Left ventricle myocardium superior (tissue), 1 donor: ENCODE measurements around the gene AVPI1. TPM values are rescaled to one million over a fixed set of nuclear protein-coding genes. Genes with fewer than 3 reads are reported as not detected.
"Not testable (repeated sequence)": the region's sequence is repeated elsewhere in the genome, so short reads cannot be mapped to it uniquely, and the experiment has no call there.

Experiments
- ATAC-seq: fragments of 200-7000 bp; cut with Tn5 transposase; one replicate; pipeline ENCODE4 v1.9.1; 2020; ENCODE audit warnings: mild to moderate bottlenecking, moderate library complexity
- DNase-seq: peaks from one replicate; pipeline ENCODE4 v3.0.0-alpha.2; 2020
- intact Hi-C: fragments of 100-400 bp; cut with micrococcal nuclease; formaldehyde crosslinking; loops from one replicate; pipeline ENCODE4 v1.11.0; 2022
- total RNA-seq: library from RNA; stranded (reverse); fragmentation: NEBNext Ultra II Directional; extraction: Animal tissue kit (Norgen Biotek cat#: 25700); gene quantifications from one replicate; pipeline ENCODE4 v1.2.1, GENCODE V29; 2021
- donor health status: DM: no; HTN: yes; CAD: no; lungs with severe emphysema.

Gene AVPI1
- total RNA-seq, 1 donor from 2014 or later, result 8.9 TPM

GRCh38 chr10:97685395-97685958 lies 1.6 kb downstream of the AVPI1 start:
- ATAC-seq, result no peak
- no peak for DNase-seq
- intact Hi-C loops, result no loop called here

DNA sequence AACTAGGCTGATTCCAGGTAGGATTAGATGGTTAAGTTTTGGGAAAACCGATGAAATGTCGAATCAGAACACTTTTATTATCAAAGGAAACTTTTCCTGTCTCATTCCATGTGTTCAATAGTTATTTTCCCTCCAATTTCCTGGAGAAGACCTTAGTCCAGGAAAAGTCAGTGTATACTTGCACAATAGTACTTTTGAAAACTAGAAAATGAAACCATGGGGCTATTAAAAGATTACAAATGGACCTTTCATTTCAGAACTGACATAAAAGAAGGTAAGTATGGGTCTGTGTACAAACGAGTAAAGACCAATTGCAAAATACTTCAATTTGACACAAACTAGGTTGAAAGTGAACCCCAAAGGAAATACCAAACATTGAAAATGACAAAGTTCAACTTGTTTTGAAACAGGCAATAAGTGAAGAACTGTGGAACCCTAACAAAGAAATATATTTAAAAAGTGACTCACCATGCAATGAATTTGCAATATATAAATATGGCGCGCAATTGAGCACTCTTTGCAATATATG lies 2.1 kb downstream of the AVPI1 start:
- intact Hi-C loops, result no loop called here
- ATAC-seq, result no peak
- no peak for DNase-seq

GRCh38 chr10:97684368-97684713 lies 2.7 kb downstream of the AVPI1 start:
- DNase-seq, intact Hi-C loops, ATAC-seq: not testable (repeated sequence)

DNA sequence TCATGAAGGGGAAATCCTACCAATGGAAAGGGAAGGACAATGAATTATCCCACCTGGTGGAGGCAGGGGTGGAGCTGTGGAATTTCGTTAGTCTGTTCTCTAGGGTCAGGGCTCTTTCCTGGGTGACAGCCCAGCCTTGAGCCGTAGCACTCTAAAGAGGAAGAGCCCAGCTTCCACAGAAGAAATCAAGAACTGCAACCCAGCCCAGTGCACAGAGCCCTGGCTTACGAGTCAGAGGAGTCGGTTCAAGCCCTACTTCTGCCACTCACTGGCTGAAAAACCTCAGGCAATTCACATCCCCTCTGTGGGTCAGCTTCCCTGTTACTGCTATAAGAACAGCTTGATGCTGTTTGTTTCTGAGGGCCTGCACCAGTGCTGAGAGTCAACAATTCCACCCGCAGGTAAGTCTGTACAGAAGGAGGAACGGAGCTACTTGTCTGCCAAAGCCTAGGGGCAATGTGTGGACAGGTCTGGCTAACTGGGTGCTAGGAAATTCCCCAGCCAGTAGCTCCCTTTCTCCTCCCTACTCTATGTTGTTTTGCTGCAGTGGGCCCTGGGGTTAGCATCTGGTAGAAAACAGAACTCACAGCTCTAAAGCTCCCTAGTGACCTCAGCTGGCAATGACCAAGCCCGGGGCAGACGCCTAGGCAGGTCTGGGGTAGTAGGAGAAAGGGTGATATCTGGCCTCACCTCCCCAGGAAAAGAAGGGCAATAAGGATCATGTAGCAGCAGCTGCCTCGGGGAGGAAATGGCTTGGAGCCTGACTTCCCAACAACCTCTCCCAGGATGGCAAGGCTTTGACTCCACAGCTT lies 3.3 kb downstream of the AVPI1 start:
- DNase-seq, result peak; percentile 39
- no peak for ATAC-seq
- intact Hi-C loops, result no loop called here

- ATAC-seq (no peak), DNase-seq (no peak)
- intact Hi-C loops, result no loop called here
These were observed 5.0 kb downstream of the AVPI1 start for GRCh38 chr10:97682042-97682441.

- ATAC-seq (no peak), DNase-seq (no peak)
- intact Hi-C loops, result no loop called here
These were observed 7.4 kb downstream of the AVPI1 start for GRCh38 chr10:97679594-97679993.

DNA sequence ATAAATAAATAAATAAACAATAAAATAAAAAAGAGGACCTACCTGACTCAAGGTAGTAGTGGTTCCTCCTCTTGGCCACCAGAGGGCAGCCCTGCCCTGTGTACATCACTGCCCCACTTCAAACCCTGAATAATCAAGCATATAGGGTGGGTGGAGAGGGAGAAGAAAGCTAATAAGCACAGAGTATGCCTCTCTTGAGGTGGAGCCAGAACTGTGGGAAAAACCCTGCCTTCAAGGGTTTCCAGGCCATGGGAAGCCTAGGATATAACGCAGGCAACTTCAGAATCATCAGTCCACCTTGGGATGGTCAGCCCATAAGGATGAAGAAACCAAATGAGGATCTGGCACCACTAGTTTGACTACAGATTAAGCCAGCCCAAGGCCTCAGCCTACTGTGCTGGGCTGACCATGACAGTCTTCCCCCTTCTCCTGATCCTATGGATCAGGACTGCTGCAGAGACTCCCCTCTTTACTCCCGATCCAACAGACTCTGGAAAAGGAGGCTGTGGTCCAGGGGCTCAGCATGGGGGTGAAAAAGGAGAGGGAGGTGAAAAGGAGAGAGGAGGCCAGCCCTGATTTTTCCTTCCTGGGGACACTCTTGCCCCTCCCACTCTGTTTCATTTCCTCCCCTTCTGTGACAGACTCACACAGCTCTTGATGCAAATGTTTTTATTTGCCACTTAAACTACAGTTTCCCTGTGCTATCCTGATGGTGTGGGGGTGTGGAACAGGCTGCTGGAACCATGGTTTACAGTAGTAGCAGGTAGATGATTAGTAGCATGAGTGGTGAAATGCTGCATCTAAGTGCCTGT lies 10.1 kb downstream of the AVPI1 start:
- intact Hi-C loops, result no loop called here
- peak; percentile 38 for DNase-seq

GRCh38 chr10:97675222-97675621 lies 11.8 kb downstream of the AVPI1 start:
- DNase-seq (no peak), ATAC-seq (no peak)
- intact Hi-C loops, result no loop called here

More for the DNA sequence above, 10.1 kb downstream of the AVPI1 start:
- ATAC-seq, result peak; percentile 73

DNA sequence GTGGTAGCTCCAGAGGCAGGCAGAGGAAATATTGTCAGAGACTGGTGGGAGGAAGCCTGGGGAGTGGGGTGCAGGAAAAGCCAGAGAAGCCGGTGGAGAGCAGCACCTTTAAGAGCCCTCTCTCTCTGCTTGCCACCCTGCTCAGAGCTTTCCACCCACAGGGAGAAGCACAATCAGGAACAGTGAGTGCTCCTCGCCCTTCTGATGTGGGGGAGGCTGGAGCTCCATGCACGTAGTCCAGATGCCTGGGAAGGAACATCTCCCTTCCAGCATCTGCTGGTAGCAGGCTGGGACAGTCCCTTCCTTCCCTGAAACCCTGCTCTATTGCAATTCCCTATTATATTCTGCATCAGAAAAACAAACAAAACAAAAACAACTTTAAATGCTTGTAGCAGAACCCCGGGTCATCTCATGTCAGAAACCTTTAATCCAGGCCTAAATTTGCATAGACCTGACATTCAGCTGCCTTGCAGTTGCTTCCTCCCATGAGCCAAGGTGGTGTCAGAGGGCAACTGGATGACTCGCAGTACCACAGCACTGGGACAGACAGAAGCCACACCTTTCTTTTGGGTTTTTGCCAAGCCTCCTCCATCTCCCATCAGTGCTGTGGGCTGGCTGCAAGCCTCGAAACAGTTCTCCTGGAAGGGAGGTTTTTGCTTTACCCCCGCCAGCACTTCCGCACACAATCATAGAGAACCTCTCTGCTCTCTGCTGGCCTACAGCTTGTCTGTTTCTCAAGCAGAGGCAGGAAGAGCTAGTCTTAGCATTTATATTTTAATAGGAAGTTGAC lies 13.1 kb downstream of the AVPI1 start:
- peak; percentile 35 for ATAC-seq
- intact Hi-C loops, result no loop called here
- DNase-seq, result no peak

GRCh38 chr10:97669571-97669970 lies 17.5 kb downstream of the AVPI1 start:
- intact Hi-C loops, result no loop called here
- DNase-seq (no peak), ATAC-seq (no peak)

DNA sequence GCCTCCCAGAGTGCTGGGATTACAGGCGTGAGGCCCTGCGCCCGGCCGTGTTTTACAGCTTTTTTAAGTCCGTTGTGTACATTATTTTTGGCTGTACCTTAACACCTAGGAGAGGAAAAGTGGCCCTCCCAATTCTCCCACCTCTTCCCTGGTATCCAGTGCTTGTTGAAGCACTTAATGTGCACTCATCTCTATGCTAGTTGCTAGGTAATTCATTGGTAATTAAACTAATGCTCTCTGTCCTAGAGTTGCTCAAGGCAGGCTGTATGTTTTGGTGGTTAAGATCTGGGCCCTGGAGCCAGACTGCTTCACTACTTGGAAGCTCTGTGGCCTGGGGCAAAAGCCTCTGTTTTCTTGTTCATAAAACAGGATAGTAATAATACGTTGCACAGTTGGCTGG lies 19.6 kb downstream of the AVPI1 start:
- DNase-seq, result no peak
- no peak for ATAC-seq
- intact Hi-C loops, result no loop called here

- ATAC-seq (no peak), DNase-seq (no peak)
- intact Hi-C loops, result no loop called here
These were observed 20.0 kb downstream of the AVPI1 start for GRCh38 chr10:97666992-97667391.

GRCh38 chr10:97664282-97664850 lies 22.7 kb downstream of the AVPI1 start:
- DNase-seq (no peak), ATAC-seq (no peak)
- intact Hi-C loops, result no loop called here

- DNase-seq, result no peak
- intact Hi-C loops, result no loop called here
- ATAC-seq, result no peak
These were observed 27.5 kb downstream of the AVPI1 start for GRCh38 chr10:97659589-97659988.

DNA sequence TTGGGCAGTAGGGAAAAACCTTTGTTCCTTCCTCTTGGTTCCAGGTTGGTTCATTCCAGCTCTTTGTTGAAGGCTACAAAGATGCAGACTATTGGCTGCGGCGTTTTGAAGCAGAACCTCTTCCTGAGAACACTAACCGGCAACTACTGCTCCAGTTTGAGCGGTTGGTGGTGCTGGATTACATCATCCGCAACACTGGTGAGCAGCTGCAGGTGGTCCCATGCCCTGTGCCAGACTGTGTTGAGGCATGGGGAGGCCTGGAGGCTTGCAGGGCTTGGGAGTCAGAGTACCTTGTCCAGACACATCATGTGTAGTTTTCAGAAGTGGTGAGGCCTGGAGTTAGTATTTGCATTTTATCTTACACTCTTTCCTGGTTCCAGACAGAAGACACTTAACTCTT lies 30.3 kb downstream of the AVPI1 start:
- ATAC-seq, result no peak
- DNase-seq, result no peak
- intact Hi-C loops, result no loop called here

DNA sequence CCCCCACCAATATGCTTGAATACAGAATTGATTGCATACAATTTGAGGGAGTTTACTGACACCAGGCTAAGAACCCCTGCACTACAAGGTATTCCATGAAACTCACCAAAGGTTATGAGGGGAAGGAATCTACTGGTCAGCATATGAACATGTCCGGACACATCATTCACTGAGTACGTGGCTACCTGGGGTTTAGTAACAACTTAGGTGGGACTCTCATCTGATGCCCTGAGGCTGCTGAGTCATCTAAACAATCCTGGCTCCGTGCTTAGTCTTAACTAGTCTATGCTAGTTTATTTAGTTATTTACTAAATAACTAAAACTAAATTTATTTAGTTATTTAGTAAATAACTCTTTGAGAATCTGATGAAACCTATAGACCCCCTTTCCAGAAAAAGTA lies 35.3 kb downstream of the AVPI1 start:
- ATAC-seq, result no peak
- no peak for DNase-seq
- intact Hi-C loops, result no loop called here

DNA sequence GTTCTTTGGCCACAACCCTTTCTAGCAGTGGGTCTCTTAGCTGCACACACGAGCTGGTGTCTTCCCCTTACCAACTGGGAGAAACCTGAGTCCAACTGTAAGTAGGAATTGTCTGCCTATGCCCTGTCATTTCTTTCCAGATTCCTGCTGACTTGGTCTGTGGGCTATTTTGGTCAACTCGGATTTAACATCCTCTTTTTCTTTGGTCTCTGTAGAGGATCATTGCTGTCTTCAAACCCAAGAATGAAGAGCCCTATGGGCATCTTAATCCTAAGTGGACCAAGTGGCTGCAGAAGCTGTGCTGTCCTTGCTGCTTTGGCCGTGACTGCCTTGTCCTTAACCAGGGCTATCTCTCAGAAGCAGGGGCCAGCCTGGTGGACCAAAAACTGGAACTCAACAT lies 36.3 kb downstream of the AVPI1 start:
- no peak for DNase-seq
- no peak for ATAC-seq
- intact Hi-C loops, result no loop called here

DNA sequence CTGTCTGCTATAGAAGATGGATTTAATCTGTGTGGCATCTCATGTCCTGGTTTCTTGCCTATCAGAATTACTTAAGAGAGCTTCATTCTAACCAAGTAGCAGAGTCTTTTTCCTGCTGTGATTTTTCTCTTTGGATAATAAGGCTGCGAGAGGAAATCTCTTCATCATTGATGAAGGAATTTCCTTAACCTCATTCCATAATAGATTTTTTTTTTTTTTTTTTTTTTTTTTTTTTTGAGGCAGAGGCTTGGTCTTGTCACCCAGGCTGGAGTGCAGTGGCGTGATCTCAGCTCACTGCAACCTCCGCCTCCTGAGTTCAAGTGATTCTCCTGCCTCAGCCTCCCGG lies 37.7 kb downstream of the AVPI1 start:
- ATAC-seq, DNase-seq, intact Hi-C loops: not testable (repeated sequence)
